Activated CD8-positive, alpha-beta T cell treated with anti-CD3 and anti-CD28 coated beads for 36 hours (primary cell): ENCODE measurements around the gene RUNX1. TPM values are rescaled to one million over a fixed set of nuclear protein-coding genes. Genes with fewer than 3 reads are reported as not detected.

Source experiments
- ATAC-seq: fragments of 200-7000 bp; cut with Tn5 transposase; one replicate; pipeline ENCODE4 v1.10.0; 2021; ENCODE audit warnings: mild to moderate bottlenecking, moderate library complexity
- CTCF ChIA-PET: fragments of 350-600 bp; sonication (Branson Sonifier 250); formaldehyde crosslinking; loops from one replicate; lab custom pipeline; 2021; ENCODE audit warnings: antibody characterized with exemption; lab: Charles Lee
- POLR2A ChIA-PET: fragments of 350-600 bp; sonication (Branson Sonifier 250); formaldehyde crosslinking; loops from one replicate; lab custom pipeline; 2021; ENCODE audit warnings: antibody characterized with exemption; lab: Charles Lee
- DNase-seq: peaks from one replicate; pipeline ENCODE4 v3.0.0-alpha.2; 2020
- H3K27ac Mint-ChIP-seq: one replicate; pipeline ENCODE4 v1.8.0; 2021; ENCODE audit warnings: mild to moderate bottlenecking, mixed read lengths
- H3K27me3 Mint-ChIP-seq: one replicate; pipeline ENCODE4 v1.8.0; 2021; ENCODE audit warnings: mixed read lengths
- H3K36me3 Mint-ChIP-seq: one replicate; pipeline ENCODE4 v1.8.0; 2021; ENCODE audit warnings: low read depth, mixed read lengths
- H3K4me1 Mint-ChIP-seq: one replicate; pipeline ENCODE4 v1.8.0; 2021; ENCODE audit warnings: low read depth, mixed read lengths
- H3K4me3 Mint-ChIP-seq: one replicate; pipeline ENCODE4 v1.8.0; 2021; ENCODE audit warnings: mild to moderate bottlenecking, moderate library complexity, mixed read lengths
- H3K9me3 Mint-ChIP-seq: one replicate; pipeline ENCODE4 v1.8.0; 2021; ENCODE audit warnings: mixed read lengths
- intact Hi-C: fragments of 100-400 bp; cut with micrococcal nuclease; formaldehyde crosslinking; loops from one replicate; pipeline ENCODE4 v1.10.0; 2022
- total RNA-seq, 2 experiments: library from RNA; stranded (reverse); gene quantifications; one replicate each; pipeline ENCODE4 v1.2.3, GENCODE V29; 2021
- TF ChIP-seq, protein P1 (sequence below): fragments of 200-600 bp; IDR thresholded peaks from one replicate; pipeline ENCODE4 v1.8.0; 2022; ENCODE audit warnings: antibody characterized with exemption, mild to moderate bottlenecking

Gene RUNX1
- total RNA-seq, 2 experiments from 2014 or later, result 18.7 to 19.0 TPM

- intact Hi-C loops, result no loop called here
- no peaks in the 10 kb centered on the region for H3K9me3 Mint-ChIP-seq
- ATAC-seq (no peak), DNase-seq (no peak)
- H3K27ac Mint-ChIP-seq, result no peak overlapping the region
- H3K4me1 Mint-ChIP-seq, result peaks cover 33% of the 10 kb centered on the region
- TF ChIP-seq, protein P1, sequence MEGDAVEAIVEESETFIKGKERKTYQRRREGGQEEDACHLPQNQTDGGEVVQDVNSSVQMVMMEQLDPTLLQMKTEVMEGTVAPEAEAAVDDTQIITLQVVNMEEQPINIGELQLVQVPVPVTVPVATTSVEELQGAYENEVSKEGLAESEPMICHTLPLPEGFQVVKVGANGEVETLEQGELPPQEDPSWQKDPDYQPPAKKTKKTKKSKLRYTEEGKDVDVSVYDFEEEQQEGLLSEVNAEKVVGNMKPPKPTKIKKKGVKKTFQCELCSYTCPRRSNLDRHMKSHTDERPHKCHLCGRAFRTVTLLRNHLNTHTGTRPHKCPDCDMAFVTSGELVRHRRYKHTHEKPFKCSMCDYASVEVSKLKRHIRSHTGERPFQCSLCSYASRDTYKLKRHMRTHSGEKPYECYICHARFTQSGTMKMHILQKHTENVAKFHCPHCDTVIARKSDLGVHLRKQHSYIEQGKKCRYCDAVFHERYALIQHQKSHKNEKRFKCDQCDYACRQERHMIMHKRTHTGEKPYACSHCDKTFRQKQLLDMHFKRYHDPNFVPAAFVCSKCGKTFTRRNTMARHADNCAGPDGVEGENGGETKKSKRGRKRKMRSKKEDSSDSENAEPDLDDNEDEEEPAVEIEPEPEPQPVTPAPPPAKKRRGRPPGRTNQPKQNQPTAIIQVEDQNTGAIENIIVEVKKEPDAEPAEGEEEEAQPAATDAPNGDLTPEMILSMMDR, result no peak
- H3K27me3 Mint-ChIP-seq, result peaks cover 2% of the 10 kb centered on the region
- ChIA-PET POLR2A (no interaction called here), CTCF (no interaction called here)
- no peak overlapping the region for H3K4me3 Mint-ChIP-seq
- H3K36me3 Mint-ChIP-seq, result no peaks in the 10 kb centered on the region
Observed at GRCh38 chr21:35093514-35093913, 44.4 kb upstream of the RUNX1 start.

DNA sequence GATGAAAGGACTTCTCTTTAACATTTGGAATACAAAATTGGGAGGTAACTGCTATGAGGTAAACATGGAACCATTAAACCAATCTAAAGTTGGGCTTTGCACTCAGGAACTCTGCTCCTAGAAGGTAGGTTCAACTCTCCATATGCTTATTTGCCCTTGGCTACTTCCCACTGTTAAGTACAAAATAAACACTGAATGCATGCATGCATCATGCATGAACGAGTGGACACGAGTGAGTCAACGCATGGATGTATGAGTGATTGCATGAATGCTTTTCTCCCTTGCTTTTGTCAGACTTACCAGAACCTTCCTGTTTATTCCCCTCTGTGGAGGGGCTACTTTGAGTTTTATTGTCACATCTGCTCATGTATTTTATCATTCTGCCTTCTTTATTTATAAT lies 42.4 kb upstream of the RUNX1 start:
- Mint-ChIP-seq H3K4me1 (peaks cover 33% of the 10 kb centered on the region), H3K9me3 (no peaks in the 10 kb centered on the region), H3K27me3 (peaks cover 2% of the 10 kb centered on the region), H3K27ac (no peak overlapping the region), H3K4me3 (no peak overlapping the region), H3K36me3 (no peaks in the 10 kb centered on the region)
- ATAC-seq (no peak), DNase-seq (no peak)
- TF ChIP-seq, protein P1, result no peak
- ChIA-PET POLR2A (no interaction called here), CTCF (no interaction called here)
- intact Hi-C loops, result no loop called here

DNA sequence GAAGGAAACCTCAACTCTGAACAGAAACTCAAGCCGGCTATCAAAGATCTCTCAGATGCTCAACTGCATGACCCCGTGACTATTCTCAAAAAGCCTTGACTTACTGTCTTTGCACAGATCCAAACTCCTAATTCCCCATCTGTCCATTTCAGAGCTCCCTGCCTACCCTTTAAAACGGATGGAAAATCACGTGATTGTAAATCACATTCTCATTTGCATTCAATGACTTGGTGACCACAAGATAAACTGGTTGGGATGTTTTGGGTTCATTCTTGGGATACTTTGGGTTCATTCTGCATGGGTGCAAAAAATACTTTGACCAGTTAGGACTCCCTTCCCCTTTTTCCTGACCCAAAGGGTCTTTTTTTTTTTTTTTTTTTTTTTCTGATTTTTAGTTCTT lies 41.3 kb upstream of the RUNX1 start:
- Mint-ChIP-seq H3K27me3 (peaks cover 2% of the 10 kb centered on the region), H3K27ac (no peak overlapping the region), H3K4me1 (peaks cover 25% of the 10 kb centered on the region), H3K4me3 (no peak overlapping the region), H3K9me3 (no peaks in the 10 kb centered on the region), H3K36me3 (no peaks in the 10 kb centered on the region)
- DNase-seq (no peak), ATAC-seq (no peak)
- TF ChIP-seq, protein P1, result no peak
- ChIA-PET CTCF (no interaction called here), POLR2A (interaction anchor here (1.0 kb wide), 1 partner anchor 42 kb away, joined by 3 read pairs; no protein-coding TSS in a partner anchor)
- intact Hi-C loops, result no loop called here

GRCh38 chr21:35088319-35088771 lies 39.2 kb upstream of the RUNX1 start:
- DNase-seq (no peak), ATAC-seq (peak; percentile 93)
- H3K27ac Mint-ChIP-seq, result no peak overlapping the region
- ChIA-PET CTCF (interaction anchor here (0.7 to 2.3 kb wide), 6 partner anchors 9 to 189 kb away, joined by 3 to 10 read pairs (median 4); no protein-coding TSS in a partner anchor), POLR2A (interaction anchor here (0.7 to 2.8 kb wide), 3 partner anchors 8 to 40 kb away, joined by 3 to 11 read pairs (median 5); no protein-coding TSS in a partner anchor)
- H3K27me3 Mint-ChIP-seq, result peaks cover under 1% of the 10 kb centered on the region
- intact Hi-C loops, result loop anchor here (2.0 kb wide), 1 partner anchor 38 kb away; no protein-coding TSS in a partner anchor
- H3K4me1 Mint-ChIP-seq, result peaks cover 20% of the 10 kb centered on the region
- TF ChIP-seq, protein P1, result no peak
- no peaks in the 10 kb centered on the region for H3K36me3 Mint-ChIP-seq
- H3K9me3 Mint-ChIP-seq, result no peaks in the 10 kb centered on the region
- no peak overlapping the region for H3K4me3 Mint-ChIP-seq

- Mint-ChIP-seq H3K9me3 (no peaks in the 10 kb centered on the region), H3K27me3 (peaks cover 2% of the 10 kb centered on the region), H3K36me3 (no peaks in the 10 kb centered on the region), H3K4me3 (no peak overlapping the region), H3K4me1 (peaks cover 20% of the 10 kb centered on the region), H3K27ac (no peak overlapping the region)
- CTCF ChIA-PET, result interaction anchor here (2.3 kb wide), 1 partner anchor 11 kb away, joined by 10 read pairs; no protein-coding TSS in a partner anchor
- POLR2A ChIA-PET, result interaction anchor here (0.6 to 2.8 kb wide), 3 partner anchors 10 to 119 kb away, joined by 3 to 11 read pairs (median 4); no protein-coding TSS in a partner anchor
- intact Hi-C loops, result no loop called here
- DNase-seq (no peak), ATAC-seq (no peak)
- TF ChIP-seq, protein P1, result no peak
Observed at GRCh38 chr21:35086357-35086756, 37.3 kb upstream of the RUNX1 start.
